CD4-positive, alpha-beta T cell (primary cell): ENCODE measurements around the gene NPRL2. TPM values are rescaled to one million over a fixed set of nuclear protein-coding genes. Genes with fewer than 3 reads are reported as not detected.
A peak's percentile ranks its signal among the peaks of the same experiment; 100 is the strongest.

Experiments
- ATAC-seq: fragments of 200-7000 bp; cut with Tn5 transposase; one replicate; pipeline ENCODE4 v1.10.0; 2022; ENCODE audit warnings: mild to moderate bottlenecking; ENCODE audit not compliant: poor library complexity
- CTCF ChIA-PET: fragments of 350-600 bp; sonication (Branson Sonifier 250); formaldehyde crosslinking; loops from one replicate; lab custom pipeline; 2021; ENCODE audit warnings: antibody characterized with exemption, inconsistent platforms; lab: Charles Lee
- POLR2A ChIA-PET: fragments of 350-600 bp; sonication (Branson Sonifier 250); formaldehyde crosslinking; loops from one replicate; lab custom pipeline; 2021; ENCODE audit warnings: antibody characterized with exemption, inconsistent platforms; lab: Charles Lee
- DNase-seq, 14 experiments: peaks; one replicate each; pipeline ENCODE4 v3.0.0-alpha.2; 2013 to 2020; ENCODE audit warnings: mixed read lengths in 2 of 14
- H3K27ac ChIP-seq, 2 donors: one replicate each; pipeline versions ENCODE4 v1.5.1 to v1.7.0; 2013; ENCODE audit warnings: low read length in 2 of 2, low read depth in 1 of 2, mild to moderate bottlenecking in 1 of 2
- H3K27me3 ChIP-seq, 2 experiments: 1 replicate in 1 of 2; 2 replicates in 1 of 2; pipeline versions ENCODE4 v1.6.1 to v1.7.0; 2013; ENCODE audit warnings: low read length in 2 of 2, control low read depth in 1 of 2, mild to moderate bottlenecking in 1 of 2, moderate library complexity in 1 of 2; ENCODE audit not compliant: insufficient read depth in 2 of 2, control insufficient read depth in 1 of 2
- H3K36me3 ChIP-seq: one replicate; pipeline ENCODE4 v1.6.1; 2013; ENCODE audit warnings: low read length, control low read depth; ENCODE audit not compliant: insufficient read depth
- H3K4me1 ChIP-seq: one replicate; pipeline ENCODE4 v1.6.1; 2013; ENCODE audit warnings: low read length, control low read depth; ENCODE audit not compliant: insufficient read depth
- H3K4me3 ChIP-seq: one replicate; pipeline ENCODE4 v1.5.1; 2013; ENCODE audit warnings: mild to moderate bottlenecking, low read length, moderate library complexity
- H3K9me3 ChIP-seq, 2 experiments: 1 replicate in 1 of 2; 2 replicates in 1 of 2; pipeline versions ENCODE4 v1.6.1 to v1.7.0; 2013; ENCODE audit warnings: low read length in 2 of 2, mild to moderate bottlenecking in 2 of 2, control low read depth in 1 of 2, moderate library complexity in 1 of 2; ENCODE audit not compliant: control insufficient read depth in 1 of 2, insufficient read depth in 1 of 2
- H3K27ac Mint-ChIP-seq: one replicate; pipeline ENCODE4 v1.8.0; 2020; ENCODE audit warnings: mixed read lengths
- H3K27me3 Mint-ChIP-seq: one replicate; pipeline ENCODE4 v1.8.0; 2021; ENCODE audit warnings: mixed read lengths
- H3K36me3 Mint-ChIP-seq: one replicate; pipeline ENCODE4 v1.8.0; 2021; ENCODE audit warnings: low read depth, mixed read lengths
- H3K4me1 Mint-ChIP-seq: one replicate; pipeline ENCODE4 v1.8.0; 2021; ENCODE audit warnings: low read depth, mixed read lengths
- H3K4me3 Mint-ChIP-seq: one replicate; pipeline ENCODE4 v1.8.0; 2020; ENCODE audit warnings: mild to moderate bottlenecking, mixed read lengths
- H3K9me3 Mint-ChIP-seq: one replicate; pipeline ENCODE4 v1.8.0; 2020; ENCODE audit warnings: mixed read lengths
- intact Hi-C, 2 experiments: fragments of 100-400 bp; cut with DNase I in 1 of 2; cut with micrococcal nuclease in 1 of 2; formaldehyde crosslinking; loops; one replicate each; pipeline versions ENCODE4 v1.15.1 to v1.9.0; 2023 to 2025; cut with DNase I, micrococcal nuclease
- total RNA-seq, 174 experiments: library from RNA in 2 of 174; stranded (reverse) in 2 of 174; gene quantifications; one replicate each; pipeline ENCODE4 v1.2.3 and lab custom pipeline; 2021 to 2026
- TF ChIP-seq, protein P1 (sequence below): fragments of 200-600 bp; IDR thresholded peaks from one replicate; pipeline ENCODE4 v1.8.0; 2022; ENCODE audit warnings: antibody characterized with exemption, mild to moderate bottlenecking

Gene NPRL2
- total RNA-seq, 2 experiments from 2014 or later, result 29.4 to 33.2 TPM

DNA sequence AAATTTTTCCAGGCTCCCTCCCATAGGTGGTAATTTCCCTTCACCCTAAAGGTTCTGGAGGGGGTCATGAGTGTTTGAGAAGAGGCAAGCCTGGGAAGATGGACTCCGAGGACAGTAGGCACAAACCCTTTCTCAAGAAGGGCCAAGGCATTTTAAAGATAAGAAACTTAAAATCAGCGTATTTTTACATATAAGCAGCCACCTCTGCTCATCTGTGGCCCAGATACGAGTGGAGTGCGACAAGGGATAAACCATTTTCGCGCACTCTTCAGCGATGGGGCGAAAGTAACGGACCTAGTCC is 10.5 kb downstream of the NPRL2 start:
- intact Hi-C loops, result no loop called here
- peak overlapping the region; percentile 31 to 63 for H3K27ac ChIP-seq
- H3K27ac Mint-ChIP-seq, result peak overlapping the region; percentile 95
- ATAC-seq (no peak), DNase-seq (no peak)
- H3K36me3 ChIP-seq, result no peaks in the 10 kb centered on the region
- CTCF ChIA-PET, result no interaction called here
- H3K4me1 Mint-ChIP-seq, result peaks cover 64% of the 10 kb centered on the region
- POLR2A ChIA-PET, result interaction anchor here (1.0 to 7.9 kb wide), 8 partner anchors 9 to 227 kb away, joined by 3 to 214 read pairs (median 8); partner anchors contain the start of genes C3orf18, CYB561D2, GNAI2 and HYAL3
- no peaks in the 10 kb centered on the region for H3K9me3 ChIP-seq
- H3K36me3 Mint-ChIP-seq, result peaks cover 16% of the 10 kb centered on the region
- no peaks in the 10 kb centered on the region for H3K27me3 ChIP-seq
- peak overlapping the region; percentile 96 for H3K4me3 Mint-ChIP-seq
- no peaks in the 10 kb centered on the region for H3K27me3 Mint-ChIP-seq
- TF ChIP-seq, protein P1, sequence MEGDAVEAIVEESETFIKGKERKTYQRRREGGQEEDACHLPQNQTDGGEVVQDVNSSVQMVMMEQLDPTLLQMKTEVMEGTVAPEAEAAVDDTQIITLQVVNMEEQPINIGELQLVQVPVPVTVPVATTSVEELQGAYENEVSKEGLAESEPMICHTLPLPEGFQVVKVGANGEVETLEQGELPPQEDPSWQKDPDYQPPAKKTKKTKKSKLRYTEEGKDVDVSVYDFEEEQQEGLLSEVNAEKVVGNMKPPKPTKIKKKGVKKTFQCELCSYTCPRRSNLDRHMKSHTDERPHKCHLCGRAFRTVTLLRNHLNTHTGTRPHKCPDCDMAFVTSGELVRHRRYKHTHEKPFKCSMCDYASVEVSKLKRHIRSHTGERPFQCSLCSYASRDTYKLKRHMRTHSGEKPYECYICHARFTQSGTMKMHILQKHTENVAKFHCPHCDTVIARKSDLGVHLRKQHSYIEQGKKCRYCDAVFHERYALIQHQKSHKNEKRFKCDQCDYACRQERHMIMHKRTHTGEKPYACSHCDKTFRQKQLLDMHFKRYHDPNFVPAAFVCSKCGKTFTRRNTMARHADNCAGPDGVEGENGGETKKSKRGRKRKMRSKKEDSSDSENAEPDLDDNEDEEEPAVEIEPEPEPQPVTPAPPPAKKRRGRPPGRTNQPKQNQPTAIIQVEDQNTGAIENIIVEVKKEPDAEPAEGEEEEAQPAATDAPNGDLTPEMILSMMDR, result no peak
- no peaks in the 10 kb centered on the region for H3K9me3 Mint-ChIP-seq
- H3K4me3 ChIP-seq, result peak overlapping the region; percentile 93
- peaks cover 70% of the 10 kb centered on the region for H3K4me1 ChIP-seq

DNA sequence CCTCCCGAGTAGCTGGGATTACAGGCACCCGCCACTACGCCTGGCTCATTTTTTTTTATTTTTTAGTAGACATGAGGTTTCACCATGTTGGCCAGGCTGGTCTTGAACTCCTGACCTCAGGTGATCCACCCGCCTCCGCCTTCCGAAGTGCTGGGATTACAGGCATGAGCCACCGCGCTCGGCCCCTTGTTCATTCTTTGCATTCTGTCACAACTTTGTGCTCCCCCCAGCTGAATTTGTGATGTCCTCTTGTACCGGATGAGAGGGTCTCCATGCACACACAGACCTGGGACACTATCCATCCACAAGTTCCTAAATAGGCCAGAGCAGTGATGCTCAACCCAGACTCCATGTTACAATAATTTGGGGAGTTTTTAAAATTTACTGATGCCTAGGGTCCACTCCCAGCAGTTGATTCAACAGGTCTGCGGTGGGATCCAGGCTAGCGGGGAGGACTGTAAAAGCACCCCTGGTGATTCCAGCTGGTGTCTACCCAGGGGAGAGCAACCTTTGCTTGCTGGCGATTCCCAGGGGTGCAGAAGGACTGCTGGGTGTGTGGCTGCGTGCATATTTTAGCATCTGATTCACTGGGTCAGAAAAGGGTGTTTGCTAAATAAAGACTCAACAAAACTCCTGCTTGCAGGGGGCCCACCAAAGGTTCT is 11.0 kb downstream of the NPRL2 start:
- POLR2A ChIA-PET, result interaction anchor here (0.9 to 7.9 kb wide), 10 partner anchors 10 to 104 kb away, joined by 3 to 214 read pairs (median 8); partner anchors contain the start of genes CYB561D2, GNAI2, HYAL3 and NAA80
- H3K4me3 Mint-ChIP-seq, result peak overlapping the region; percentile 96
- CTCF ChIA-PET, result interaction anchor here (4.6 kb wide), 1 partner anchor 15 kb away, joined by 19 read pairs; no protein-coding TSS in a partner anchor
- DNase-seq (no peak), ATAC-seq (no peak)
- TF ChIP-seq, protein P1, result no peak
- peak overlapping the region; percentile 95 for H3K27ac Mint-ChIP-seq
- peaks cover 66% of the 10 kb centered on the region for H3K4me1 Mint-ChIP-seq
- no peaks in the 10 kb centered on the region for H3K9me3 Mint-ChIP-seq
- Histone ChIP-seq H3K4me3 (peak overlapping the region; percentile 93), H3K9me3 (no peaks in the 10 kb centered on the region), H3K27me3 (no peaks in the 10 kb centered on the region), H3K27ac (peak overlapping the region in 1 of 2 donors; percentile 31), H3K4me1 (peaks cover 72% of the 10 kb centered on the region), H3K36me3 (peaks cover 2% of the 10 kb centered on the region)
- intact Hi-C loops, result loop anchor here (5.0 kb wide), 2 partner anchors 42 to 102 kb away; partner anchors contain the start of genes GNAI2 (in 1 of the 2), HYAL3 (in 1 of the 2) and NAA80 (in 1 of the 2)
- H3K36me3 Mint-ChIP-seq, result peaks cover 17% of the 10 kb centered on the region
- no peaks in the 10 kb centered on the region for H3K27me3 Mint-ChIP-seq

DNA sequence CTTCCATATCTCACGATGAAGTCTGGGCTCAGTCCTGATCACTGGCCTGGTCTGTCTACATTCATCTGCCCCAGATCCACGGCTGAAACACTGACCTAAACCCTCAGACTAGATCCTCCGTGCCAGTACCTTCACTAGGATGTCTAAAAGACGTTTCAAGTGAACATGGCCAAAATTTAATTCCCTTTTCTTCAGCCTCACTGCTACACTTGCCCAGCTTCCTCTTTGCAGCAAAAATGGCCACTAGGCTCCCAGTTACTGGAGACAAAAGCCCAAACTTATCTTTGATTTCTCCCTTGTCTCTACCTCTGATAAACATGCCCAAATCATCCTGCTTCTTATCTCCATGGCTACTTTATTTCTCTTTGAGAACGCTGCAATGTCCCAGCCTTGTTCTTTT is 11.6 kb downstream of the NPRL2 start:
- Mint-ChIP-seq H3K36me3 (peaks cover 21% of the 10 kb centered on the region), H3K4me3 (peak overlapping the region; percentile 96), H3K9me3 (no peaks in the 10 kb centered on the region), H3K4me1 (peaks cover 70% of the 10 kb centered on the region), H3K27ac (peak overlapping the region; percentile 95), H3K27me3 (no peaks in the 10 kb centered on the region)
- Histone ChIP-seq H3K9me3 (no peaks in the 10 kb centered on the region), H3K36me3 (peaks cover 5% of the 10 kb centered on the region), H3K27ac (peak overlapping the region in 1 of 2 donors; percentile 95), H3K4me3 (peak overlapping the region; percentile 93), H3K4me1 (peaks cover 78% of the 10 kb centered on the region), H3K27me3 (no peaks in the 10 kb centered on the region)
- peak in 1 of 14 experiments; percentile 27 for DNase-seq
- CTCF ChIA-PET, result interaction anchor here (0.7 to 4.6 kb wide), 4 partner anchors 8 to 40 kb away, joined by 3 to 19 read pairs (median 6); partner anchors contain the start of genes HYAL3 and NAA80
- intact Hi-C loops, result loop anchor here (5.0 kb wide), 2 partner anchors 42 to 102 kb away; partner anchors contain the start of genes GNAI2 (in 1 of the 2), HYAL3 (in 1 of the 2) and NAA80 (in 1 of the 2)
- no peak for ATAC-seq
- POLR2A ChIA-PET, result interaction anchor here (0.9 to 7.9 kb wide), 7 partner anchors 10 to 204 kb away, joined by 3 to 214 read pairs (median 4); partner anchors contain the start of genes CYB561D2, GNAI2, HYAL3 and NAA80
- TF ChIP-seq, protein P1, result no peak
